ENCODE results near the gene CYP24A1. TPM values are rescaled to one million over a fixed set of nuclear protein-coding genes. Genes with fewer than 3 reads are reported as not detected.
A peak's percentile ranks its signal among the peaks of the same experiment; 100 is the strongest.
"Not testable (repeated sequence)": the region's sequence is repeated elsewhere in the genome, so short reads cannot be mapped to it uniquely, and the experiment has no call there.

The CYP24A1 gene
- total and polyA plus RNA-seq, 5 donors: not detected

- DNase-seq (no peak), ATAC-seq (no peak)
- 88% methylated on average over 3 of the region's 3 CpGs for WGBS
- intact Hi-C loops (cut with DNase I): no loop called here
- Histone ChIP-seq H3K4me3 (ENCODE audit: low read length) (no peak overlapping the region), H3K9me3 (ENCODE audit: control insufficient read depth, low read length) (peaks cover 2% of the 10 kb centered on the region), H3K27me3 (ENCODE audit: control insufficient read depth, insufficient read depth) (no peaks in the 10 kb centered on the region), H3K4me1 (ENCODE audit: control insufficient read depth, insufficient read depth, low read length) (no peaks in the 10 kb centered on the region), H3K27ac (ENCODE audit: low read length) (no peak overlapping the region)
These were observed 33.3 kb downstream of the CYP24A1 start for GRCh38 chr20:54140486-54140885.

GRCh38 chr20:54140067-54140466 lies 33.7 kb downstream of the CYP24A1 start:
- ATAC-seq: no peak
- intact Hi-C loops (cut with DNase I): no loop called here
- no peak overlapping the region for H3K27ac ChIP-seq (ENCODE audit: low read length)
- peaks cover 2% of the 10 kb centered on the region for H3K9me3 ChIP-seq (ENCODE audit: control insufficient read depth, low read length)
- H3K27me3 ChIP-seq (ENCODE audit: control insufficient read depth, insufficient read depth): no peaks in the 10 kb centered on the region
- DNase-seq: no peak
- no peaks in the 10 kb centered on the region for H3K4me1 ChIP-seq (ENCODE audit: control insufficient read depth, insufficient read depth, low read length)
- WGBS: 88% methylated on average over 6 of the region's 6 CpGs
- no peak overlapping the region for H3K4me3 ChIP-seq (ENCODE audit: low read length)

DNA sequence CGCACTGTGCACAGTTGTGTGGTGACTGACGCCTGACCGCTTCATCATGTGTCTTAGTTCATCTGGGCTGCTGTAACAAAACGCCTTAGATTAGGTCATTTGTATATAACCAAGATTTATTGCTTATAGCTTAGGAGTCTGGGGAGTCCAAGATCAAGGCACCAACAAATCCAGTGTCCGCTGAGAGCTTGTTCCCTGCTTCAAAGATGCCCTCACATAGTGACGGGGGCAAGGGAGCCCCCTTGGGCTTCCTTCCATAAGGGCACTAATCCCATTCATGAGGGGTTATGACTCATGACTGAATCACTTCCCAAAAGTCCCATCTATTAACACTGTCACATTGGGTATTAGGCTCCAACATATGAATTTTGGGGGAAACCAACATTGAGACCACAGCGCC lies 34.6 kb downstream of the CYP24A1 start:
- 91% methylated on average over 7 of the region's 7 CpGs for WGBS
- intact Hi-C loops (cut with DNase I): no loop called here
- peaks cover 2% of the 10 kb centered on the region for H3K9me3 ChIP-seq (ENCODE audit: control insufficient read depth, low read length)
- no peaks in the 10 kb centered on the region for H3K27me3 ChIP-seq (ENCODE audit: control insufficient read depth, insufficient read depth)
- no peak for ATAC-seq
- H3K4me3 ChIP-seq (ENCODE audit: low read length): no peak overlapping the region
- H3K4me1 ChIP-seq (ENCODE audit: control insufficient read depth, insufficient read depth, low read length): no peaks in the 10 kb centered on the region
- no peak for DNase-seq
- H3K27ac ChIP-seq (ENCODE audit: low read length): no peak overlapping the region

DNA sequence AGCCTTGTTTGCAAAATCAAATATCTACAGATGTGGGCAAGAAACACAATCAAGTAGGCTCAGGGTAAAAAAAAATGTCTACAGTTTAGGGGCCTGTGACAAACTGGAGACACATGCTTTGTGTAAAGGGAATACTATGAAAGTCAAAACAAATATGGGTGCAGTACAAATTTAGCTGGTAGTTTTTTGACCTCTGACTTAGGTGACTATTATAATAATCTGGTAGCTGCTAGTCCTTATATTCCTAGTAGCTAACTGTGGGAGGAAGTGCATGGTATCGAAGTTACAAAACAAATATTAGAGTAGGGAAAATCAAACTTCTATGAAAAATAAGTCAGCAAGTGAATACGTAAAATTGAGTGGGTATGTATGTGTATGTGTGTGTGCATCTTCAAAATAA lies 35.4 kb downstream of the CYP24A1 start:
- Histone ChIP-seq H3K27me3 (ENCODE audit: control insufficient read depth, insufficient read depth) (no peaks in the 10 kb centered on the region), H3K4me3 (ENCODE audit: low read length) (no peak overlapping the region), H3K4me1 (ENCODE audit: control insufficient read depth, insufficient read depth, low read length) (no peaks in the 10 kb centered on the region), H3K9me3 (ENCODE audit: control insufficient read depth, low read length) (peaks cover 2% of the 10 kb centered on the region), H3K27ac (ENCODE audit: low read length) (no peak overlapping the region)
- WGBS: 75% methylated on average over 2 of the region's 2 CpGs
- intact Hi-C loops (cut with DNase I): no loop called here
- ATAC-seq (no peak), DNase-seq (no peak)

DNA sequence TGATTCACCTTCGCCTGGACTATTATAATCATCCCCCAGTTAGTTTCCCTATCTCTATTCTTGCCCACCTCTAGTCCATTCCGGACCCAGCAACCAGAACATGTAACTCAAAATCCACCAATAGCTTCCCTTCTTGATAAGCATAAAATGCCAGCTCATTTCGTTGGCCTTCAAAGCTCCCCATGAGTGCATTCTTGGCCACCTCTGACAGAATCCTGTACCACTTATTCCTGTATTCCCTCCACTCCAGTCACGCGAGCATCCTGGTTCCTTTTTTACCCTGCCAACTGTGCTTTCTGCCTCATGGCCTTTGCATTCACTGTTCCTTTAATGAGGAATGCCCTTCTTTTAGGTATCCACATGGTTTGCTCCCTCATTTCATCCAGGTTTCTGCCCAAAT lies 36.7 kb downstream of the CYP24A1 start:
- Histone ChIP-seq H3K27me3 (ENCODE audit: control insufficient read depth, insufficient read depth) (no peaks in the 10 kb centered on the region), H3K4me1 (ENCODE audit: control insufficient read depth, insufficient read depth, low read length) (no peaks in the 10 kb centered on the region), H3K27ac (ENCODE audit: low read length) (no peak overlapping the region), H3K9me3 (ENCODE audit: control insufficient read depth, low read length) (peaks cover 2% of the 10 kb centered on the region), H3K4me3 (ENCODE audit: low read length) (no peak overlapping the region)
- ATAC-seq: no peak
- intact Hi-C loops (cut with DNase I): no loop called here
- 80% methylated on average over 5 of the region's 5 CpGs for whole genome bisulfite sequencing
- DNase-seq: no peak

DNA sequence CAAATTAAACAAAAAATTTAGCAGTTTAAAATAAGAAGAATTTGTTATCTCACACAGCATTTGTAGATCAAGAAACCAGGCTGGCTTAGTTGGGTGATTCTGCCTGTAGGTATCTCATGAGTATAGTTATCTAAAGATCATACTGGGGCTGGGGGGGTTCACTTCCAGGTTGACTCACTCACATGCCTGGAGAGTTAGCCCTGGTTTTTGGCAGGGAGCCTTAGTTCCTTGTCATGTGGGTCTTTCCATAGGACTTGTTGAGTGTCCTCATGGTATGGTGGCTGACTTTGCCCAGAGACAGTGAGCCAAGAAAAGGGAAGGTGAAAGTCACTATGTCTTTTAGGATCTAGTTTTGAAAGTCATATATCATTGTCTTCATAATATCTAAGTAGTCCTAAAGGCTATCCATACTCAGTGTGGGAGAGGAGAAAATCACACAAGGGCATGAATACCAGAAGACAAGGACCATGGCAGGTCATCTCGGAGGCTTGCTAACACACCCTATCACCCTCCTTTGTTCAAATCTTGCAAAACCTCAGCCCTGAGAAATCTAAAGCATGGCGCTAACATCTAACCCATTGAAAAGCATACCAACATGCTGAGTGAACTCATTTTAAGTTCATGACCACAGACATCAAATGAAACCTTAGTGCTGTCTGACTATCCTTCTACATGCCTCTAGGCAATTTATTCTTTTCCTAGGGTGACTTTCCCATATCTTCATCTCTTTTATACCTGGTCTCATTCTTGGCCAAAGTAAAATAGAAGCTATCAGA lies 39.2 kb downstream of the CYP24A1 start:
- WGBS: 97% methylated on average over 2 of the region's 2 CpGs
- intact Hi-C loops (cut with DNase I): no loop called here
- H3K4me1 ChIP-seq (ENCODE audit: control insufficient read depth, insufficient read depth, low read length): no peaks in the 10 kb centered on the region
- H3K4me3 ChIP-seq (ENCODE audit: low read length): no peak overlapping the region
- DNase-seq: no peak
- no peak overlapping the region for H3K27ac ChIP-seq (ENCODE audit: low read length)
- H3K9me3 ChIP-seq (ENCODE audit: control insufficient read depth, low read length): no peaks in the 10 kb centered on the region
- H3K27me3 ChIP-seq (ENCODE audit: control insufficient read depth, insufficient read depth): no peaks in the 10 kb centered on the region
- no peak for ATAC-seq

- 65% methylated on average over 6 of the region's 6 CpGs for WGBS
- no peak for DNase-seq
- Histone ChIP-seq H3K4me1 (ENCODE audit: control insufficient read depth, insufficient read depth, low read length) (no peaks in the 10 kb centered on the region), H3K27me3 (ENCODE audit: control insufficient read depth, insufficient read depth) (no peaks in the 10 kb centered on the region), H3K27ac (ENCODE audit: low read length) (no peak overlapping the region), H3K9me3 (ENCODE audit: control insufficient read depth, low read length) (no peaks in the 10 kb centered on the region), H3K4me3 (ENCODE audit: low read length) (no peak overlapping the region)
- intact Hi-C loops (cut with DNase I): no loop called here
- peak in 1 of 2 donors; percentile 39 for ATAC-seq
These were observed 40.1 kb downstream of the CYP24A1 start for GRCh38 chr20:54133434-54134427.

- DNase-seq: peak in 1 of 3 donors; percentile 19
- 47% methylated on average over 6 of the region's 6 CpGs for WGBS
- H3K27ac ChIP-seq (ENCODE audit: low read length): no peak overlapping the region
These were observed 41.0 kb downstream of the CYP24A1 start for GRCh38 chr20:54132612-54133433.

GRCh38 chr20:54131675-54132611 lies 41.8 kb downstream of the CYP24A1 start:
- H3K27me3 ChIP-seq (ENCODE audit: control insufficient read depth, insufficient read depth): no peaks in the 10 kb centered on the region
- 81% methylated on average over 8 of the region's 8 CpGs for WGBS
- H3K4me3 ChIP-seq (ENCODE audit: low read length): no peak overlapping the region
- ATAC-seq (no peak), DNase-seq (no peak)
- no peaks in the 10 kb centered on the region for H3K4me1 ChIP-seq (ENCODE audit: control insufficient read depth, insufficient read depth, low read length)
- no peak overlapping the region for H3K27ac ChIP-seq (ENCODE audit: low read length)
- intact Hi-C loops (cut with DNase I): no loop called here
- H3K9me3 ChIP-seq (ENCODE audit: control insufficient read depth, low read length): no peaks in the 10 kb centered on the region

More at GRCh38 chr20:54132612-54133433, 41.0 kb downstream of the CYP24A1 start:
- Histone ChIP-seq H3K9me3 (ENCODE audit: control insufficient read depth, low read length) (no peaks in the 10 kb centered on the region), H3K4me1 (ENCODE audit: control insufficient read depth, insufficient read depth, low read length) (no peaks in the 10 kb centered on the region), H3K4me3 (ENCODE audit: low read length) (no peak overlapping the region), H3K27me3 (ENCODE audit: control insufficient read depth, insufficient read depth) (no peaks in the 10 kb centered on the region)
- ATAC-seq: peak; percentile 79 to 94
- intact Hi-C loops (cut with DNase I): no loop called here

DNA sequence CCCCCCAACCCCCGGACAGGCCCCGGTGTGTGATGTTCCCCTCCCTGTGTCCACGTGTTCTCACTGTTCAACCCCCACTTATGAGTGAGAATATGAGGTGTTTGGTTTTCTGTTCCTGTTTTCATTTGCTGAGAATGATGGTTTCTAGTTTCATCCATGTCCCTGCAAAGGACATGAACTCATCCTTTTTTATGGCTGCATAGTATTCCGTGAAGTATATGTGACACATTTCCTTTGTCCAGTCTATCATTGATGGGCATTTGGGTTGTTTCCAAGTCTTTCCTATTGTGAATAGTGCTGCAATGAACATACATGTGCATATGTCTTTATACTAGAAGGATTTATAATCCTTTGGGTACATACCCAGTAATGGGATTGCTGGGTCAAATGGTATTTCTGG lies 42.7 kb downstream of the CYP24A1 start:
- intact Hi-C loops (cut with DNase I); H3K9me3 ChIP-seq (ENCODE audit: control insufficient read depth, low read length); ATAC-seq; H3K4me1 ChIP-seq (ENCODE audit: control insufficient read depth, insufficient read depth, low read length); H3K27ac ChIP-seq (ENCODE audit: low read length); H3K27me3 ChIP-seq (ENCODE audit: control insufficient read depth, insufficient read depth); H3K4me3 ChIP-seq (ENCODE audit: low read length); DNase-seq: not testable (repeated sequence)
- 93% methylated on average over 4 of the region's 4 CpGs for WGBS

All from right cardiac atrium (tissue), 5 donors.